ENCODE results near the gene HEMK1. TPM values are rescaled to one million over a fixed set of nuclear protein-coding genes. Genes with fewer than 3 reads are reported as not detected.

The HEMK1 gene
- total and polyA plus RNA-seq, 8 donors: 23.5 to 27.6 (median 25.0) TPM

- TF ChIP-seq, protein P1, sequence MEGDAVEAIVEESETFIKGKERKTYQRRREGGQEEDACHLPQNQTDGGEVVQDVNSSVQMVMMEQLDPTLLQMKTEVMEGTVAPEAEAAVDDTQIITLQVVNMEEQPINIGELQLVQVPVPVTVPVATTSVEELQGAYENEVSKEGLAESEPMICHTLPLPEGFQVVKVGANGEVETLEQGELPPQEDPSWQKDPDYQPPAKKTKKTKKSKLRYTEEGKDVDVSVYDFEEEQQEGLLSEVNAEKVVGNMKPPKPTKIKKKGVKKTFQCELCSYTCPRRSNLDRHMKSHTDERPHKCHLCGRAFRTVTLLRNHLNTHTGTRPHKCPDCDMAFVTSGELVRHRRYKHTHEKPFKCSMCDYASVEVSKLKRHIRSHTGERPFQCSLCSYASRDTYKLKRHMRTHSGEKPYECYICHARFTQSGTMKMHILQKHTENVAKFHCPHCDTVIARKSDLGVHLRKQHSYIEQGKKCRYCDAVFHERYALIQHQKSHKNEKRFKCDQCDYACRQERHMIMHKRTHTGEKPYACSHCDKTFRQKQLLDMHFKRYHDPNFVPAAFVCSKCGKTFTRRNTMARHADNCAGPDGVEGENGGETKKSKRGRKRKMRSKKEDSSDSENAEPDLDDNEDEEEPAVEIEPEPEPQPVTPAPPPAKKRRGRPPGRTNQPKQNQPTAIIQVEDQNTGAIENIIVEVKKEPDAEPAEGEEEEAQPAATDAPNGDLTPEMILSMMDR (IDR thresholded peaks at IDR 0.05): no peak
- ATAC-seq (no peak), DNase-seq (no peak)
- peak overlapping the region; percentile 80 to 90 for H3K4me3 ChIP-seq
- peaks cover 0 to 6% of the 10 kb centered on the region in 2 donors for H3K36me3 ChIP-seq
- H3K27me3 ChIP-seq: no peaks in the 10 kb centered on the region
- H3K4me1 ChIP-seq: peaks cover 30 to 72% of the 10 kb centered on the region in 2 donors
- H3K9me3 ChIP-seq: no peaks in the 10 kb centered on the region
- H3K27ac ChIP-seq: peak overlapping the region; percentile 92 to 97
- intact Hi-C loops (cut with DNase I): no loop called here
Observed at GRCh38 chr3:50617911-50618481, 48.7 kb downstream of the HEMK1 start.

- Histone ChIP-seq H3K27me3 (no peaks in the 10 kb centered on the region), H3K9me3 (no peaks in the 10 kb centered on the region), H3K27ac (peak overlapping the region; percentile 53 to 97), H3K4me1 (peaks cover 27 to 85% of the 10 kb centered on the region in 2 donors), H3K36me3 (peaks cover 0 to 10% of the 10 kb centered on the region in 2 donors), H3K4me3 (peak overlapping the region in 1 of 2 donors; percentile 90)
- intact Hi-C loops (cut with DNase I): no loop called here
- no peak for DNase-seq
- TF ChIP-seq, protein P1 (IDR thresholded peaks at IDR 0.05): no peak
- no peak for ATAC-seq
Observed at GRCh38 chr3:50620420-50620819, 51.1 kb downstream of the HEMK1 start.

DNA sequence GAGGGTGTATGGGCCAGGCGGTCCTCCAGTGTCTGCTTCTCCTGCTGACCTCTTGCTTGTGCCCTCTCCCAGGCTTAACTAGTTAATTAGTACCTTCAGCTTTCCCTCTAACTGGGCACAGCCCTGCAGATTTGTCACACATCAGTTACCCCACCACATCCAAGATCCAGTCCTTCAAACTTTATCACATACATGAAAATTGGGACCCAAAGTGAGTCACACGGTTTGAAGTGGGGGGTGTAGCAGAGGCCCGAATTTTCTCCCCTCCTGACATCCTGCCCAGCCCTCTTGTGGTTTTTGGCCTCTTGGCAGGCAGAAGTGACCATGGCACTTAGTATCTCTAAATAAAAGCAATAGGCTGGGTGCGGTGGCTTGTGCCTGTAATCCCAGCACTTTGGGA is 51.5 kb downstream of the HEMK1 start:
- H3K27me3 ChIP-seq: no peaks in the 10 kb centered on the region
- peak overlapping the region; percentile 53 to 97 for H3K27ac ChIP-seq
- no peak for DNase-seq
- TF ChIP-seq, protein P1 (IDR thresholded peaks at IDR 0.05): no peak
- no peaks in the 10 kb centered on the region for H3K9me3 ChIP-seq
- ATAC-seq: no peak
- peaks cover 0 to 10% of the 10 kb centered on the region in 2 donors for H3K36me3 ChIP-seq
- peaks cover 24 to 86% of the 10 kb centered on the region in 2 donors for H3K4me1 ChIP-seq
- intact Hi-C loops (cut with DNase I): no loop called here
- H3K4me3 ChIP-seq: peak overlapping the region in 1 of 2 donors; percentile 90

DNA sequence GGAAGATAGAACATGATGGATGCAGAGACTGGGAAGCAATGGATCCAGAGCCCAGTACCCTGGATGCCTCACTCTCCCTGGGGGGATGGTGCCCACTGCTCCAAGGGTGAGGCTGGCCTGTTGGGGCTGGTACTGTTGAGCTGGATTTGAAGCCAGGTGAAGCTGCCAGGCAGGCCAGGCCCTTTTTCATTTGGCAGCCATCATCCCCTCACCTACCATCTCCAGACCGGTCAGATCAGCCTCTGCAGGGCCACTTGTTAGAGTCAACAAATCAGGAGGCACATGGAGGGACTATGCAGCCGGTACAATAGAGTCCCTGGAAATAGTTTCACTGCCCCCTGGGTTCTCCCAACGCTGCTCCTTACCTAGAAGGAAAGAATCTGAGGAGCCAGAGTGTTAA is 53.6 kb downstream of the HEMK1 start:
- Histone ChIP-seq H3K4me1 (peaks cover 23 to 100% of the 10 kb centered on the region in 2 donors), H3K27ac (peak overlapping the region in 1 of 2 donors; percentile 77), H3K9me3 (no peaks in the 10 kb centered on the region), H3K4me3 (no peak overlapping the region), H3K36me3 (peaks cover 0 to 10% of the 10 kb centered on the region in 2 donors), H3K27me3 (no peaks in the 10 kb centered on the region)
- TF ChIP-seq, protein P1 (IDR thresholded peaks at IDR 0.05): no peak
- DNase-seq (no peak), ATAC-seq (peak; percentile 9)
- intact Hi-C loops (cut with DNase I): no loop called here

- TF ChIP-seq, protein P1 (IDR thresholded peaks at IDR 0.05): no peak
Observed at GRCh38 chr3:50623840-50624474, 54.6 kb downstream of the HEMK1 start.

More at GRCh38 chr3:50623840-50624474, 54.6 kb downstream of the HEMK1 start:
- intact Hi-C loops (cut with DNase I): no loop called here
- ATAC-seq (peak; percentile 14), DNase-seq (no peak)
- H3K4me3 ChIP-seq: no peak overlapping the region
- H3K4me1 ChIP-seq: peaks cover 23 to 100% of the 10 kb centered on the region in 2 donors
- H3K9me3 ChIP-seq: no peaks in the 10 kb centered on the region
- H3K36me3 ChIP-seq: peaks cover 0 to 10% of the 10 kb centered on the region in 2 donors
- H3K27me3 ChIP-seq: no peaks in the 10 kb centered on the region
- H3K27ac ChIP-seq: peak overlapping the region in 1 of 2 donors; percentile 77

All from left lung (tissue), 10 donors.